NAMALWA (cell line): ENCODE measurements around the gene ITPR2.

ENCODE experiments used
- DNase-seq: peaks from one replicate; pipeline ENCODE4 v3.0.0-alpha.2; 2015; ENCODE audit warnings: low spot score

ITPR2 gene

DNA sequence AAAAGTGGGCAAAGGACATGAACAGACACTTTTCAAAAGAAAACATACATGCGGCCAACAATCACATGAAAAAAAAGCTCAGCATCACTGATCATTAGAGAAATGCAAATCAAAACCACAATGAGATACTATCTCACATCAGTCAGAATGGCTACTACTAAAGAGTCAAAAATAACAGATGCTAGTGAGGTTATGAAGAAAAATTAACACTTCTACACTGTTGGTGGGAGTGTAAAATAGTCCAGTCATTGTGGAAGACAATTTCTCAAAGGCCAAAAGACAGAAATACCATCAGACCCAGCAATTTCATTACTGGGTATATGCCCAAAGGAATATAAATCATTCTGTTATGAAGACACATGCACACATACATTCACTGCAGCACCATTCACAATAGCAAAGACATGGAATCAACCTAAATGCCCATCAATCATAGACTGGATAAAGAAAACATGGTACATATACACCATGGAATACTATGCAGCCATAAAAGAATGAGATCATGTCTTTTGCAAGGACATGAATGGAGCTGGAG lies 103.8 kb downstream of the ITPR2 start:
- peak; percentile 58 for DNase-seq

- DNase-seq, result no peak
These were observed 104.6 kb downstream of the ITPR2 start for GRCh38 chr12:26728205-26729050.

- no peak for DNase-seq
These were observed 105.4 kb downstream of the ITPR2 start for GRCh38 chr12:26727482-26728204.

DNA sequence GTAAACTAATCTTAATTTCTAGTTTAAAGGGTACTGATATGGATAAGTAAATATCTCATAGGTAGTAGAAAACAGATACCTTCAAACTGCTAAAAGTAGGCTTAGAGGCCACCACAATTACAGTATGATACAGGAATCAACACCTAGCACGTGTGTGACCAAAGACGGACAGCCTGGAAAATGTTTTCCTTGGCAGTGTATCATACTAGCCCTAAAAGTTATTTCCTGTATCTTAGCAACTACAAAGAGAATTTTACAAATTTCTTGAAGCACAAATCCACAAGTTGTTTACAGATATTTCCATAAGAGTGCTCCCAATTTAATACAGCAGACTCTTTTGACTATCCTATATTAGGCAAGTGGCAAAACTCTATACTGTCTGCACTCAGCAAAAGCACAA lies 106.0 kb downstream of the ITPR2 start:
- DNase-seq, result no peak

GRCh38 chr12:26725276-26725916 lies 107.6 kb downstream of the ITPR2 start:
- DNase-seq, result no peak

- DNase-seq, result no peak
These were observed 108.7 kb downstream of the ITPR2 start for GRCh38 chr12:26724309-26724702.

DNA sequence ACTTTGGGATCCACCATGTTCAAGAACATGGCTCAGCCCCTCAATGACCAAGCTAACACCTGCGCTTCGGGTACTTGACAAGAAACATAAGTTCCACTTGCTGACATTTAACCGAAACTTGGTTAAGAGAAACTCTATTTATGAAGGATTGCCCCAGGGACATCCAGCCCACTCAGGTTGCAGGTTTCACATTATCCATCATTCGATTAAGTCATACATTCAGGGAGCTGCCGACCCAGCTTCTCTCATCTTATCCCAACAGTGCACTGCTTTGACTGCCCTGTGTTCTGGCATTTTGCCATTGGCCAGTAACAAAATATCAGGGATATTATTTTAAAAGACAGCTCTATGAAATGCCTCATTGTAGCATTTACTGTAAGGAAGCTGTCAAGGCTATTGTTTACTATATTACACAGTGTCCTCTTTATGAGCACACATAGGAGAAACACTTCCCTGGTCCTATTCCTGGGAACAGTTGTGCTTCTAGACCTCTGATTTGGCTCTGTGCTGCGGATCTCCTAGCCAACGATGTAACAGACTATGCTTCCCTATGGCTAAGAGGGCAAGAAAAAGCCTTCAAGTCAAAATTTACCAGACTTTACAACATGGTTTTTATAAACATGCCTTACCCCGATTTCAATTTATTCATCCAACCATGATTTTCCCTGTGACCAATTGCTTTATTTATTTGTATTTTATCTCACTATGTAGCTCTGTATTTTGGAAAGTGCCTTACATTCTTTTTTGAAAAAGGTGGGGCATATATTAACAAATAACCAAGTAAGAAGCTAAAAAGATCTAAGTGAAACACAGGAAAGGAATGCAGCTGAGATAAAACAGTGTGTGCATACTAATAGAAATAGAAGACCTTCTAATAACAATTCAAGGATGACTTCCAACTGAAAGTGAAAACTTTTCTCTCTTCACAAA lies 109.3 kb downstream of the ITPR2 start:
- peak; percentile 49 for DNase-seq

DNA sequence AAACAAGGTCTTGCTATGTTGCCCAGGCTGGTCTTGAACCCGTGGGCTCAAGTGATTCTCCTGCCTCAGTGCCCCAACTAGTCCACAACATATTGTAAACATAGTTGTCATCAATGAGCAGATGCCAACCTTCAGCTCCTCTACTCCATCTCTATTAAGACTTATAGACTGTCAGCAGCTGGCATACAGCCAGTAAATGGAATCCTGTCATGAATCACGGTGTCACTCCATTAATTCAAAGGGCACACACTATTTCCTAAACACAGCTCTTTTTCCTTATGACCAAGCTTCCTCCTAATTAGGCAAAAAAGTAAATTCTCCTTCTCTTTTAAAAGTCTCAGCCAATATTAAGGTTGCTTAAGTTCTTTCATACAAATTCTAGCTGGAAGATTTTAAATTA lies 111.2 kb downstream of the ITPR2 start:
- no peak for DNase-seq

DNA sequence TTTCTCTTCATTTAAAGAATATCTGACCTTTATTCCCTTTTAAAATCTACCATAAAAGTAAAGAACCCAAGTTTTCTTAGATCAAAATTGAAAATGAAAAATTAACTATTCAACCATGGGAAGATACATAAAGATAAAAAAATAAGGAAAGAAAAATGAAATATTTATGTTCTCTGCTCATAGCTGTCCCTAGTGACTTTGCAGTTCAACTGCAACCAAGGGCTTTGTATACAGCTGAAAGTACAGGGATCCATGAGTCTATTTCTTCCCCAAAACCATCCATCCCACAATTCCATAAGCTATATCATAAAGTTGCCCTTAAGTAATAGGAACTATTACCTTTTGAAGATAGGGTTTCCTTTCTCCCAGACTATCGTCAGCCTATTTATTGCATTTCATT lies 113.1 kb downstream of the ITPR2 start:
- DNase-seq, result no peak

GRCh38 chr12:26717757-26718156 lies 115.2 kb downstream of the ITPR2 start:
- no peak for DNase-seq

- DNase-seq, result peak; percentile 93
These were observed 117.8 kb downstream of the ITPR2 start for GRCh38 chr12:26715232-26715631.

DNA sequence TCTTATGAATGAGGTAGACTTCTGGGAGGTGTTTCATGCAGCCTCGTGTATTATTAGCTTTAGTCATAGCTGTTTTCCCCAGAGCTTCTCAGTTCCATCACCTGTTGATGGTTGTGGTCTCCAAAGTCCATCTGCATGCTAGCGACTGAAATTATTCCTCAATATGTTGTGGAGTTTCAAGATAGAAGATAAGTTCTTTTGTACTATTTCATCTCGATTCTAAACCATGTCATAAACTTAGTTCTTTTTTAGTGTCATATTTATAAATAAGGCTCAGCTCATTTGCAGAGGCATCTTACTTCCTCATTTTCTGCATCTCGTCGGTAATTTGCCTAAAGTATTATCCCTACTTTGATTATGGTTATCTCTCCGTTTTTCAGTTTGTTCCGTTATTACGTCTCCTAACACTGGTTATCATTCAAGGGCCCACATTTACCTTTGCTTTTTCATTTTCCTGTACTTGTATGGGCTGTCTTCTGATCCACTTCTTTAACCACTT lies 119.1 kb downstream of the ITPR2 start:
- peak; percentile 88 for DNase-seq

GRCh38 chr12:26712892-26713291 lies 120.1 kb downstream of the ITPR2 start:
- DNase-seq, result peak; percentile 39

DNA sequence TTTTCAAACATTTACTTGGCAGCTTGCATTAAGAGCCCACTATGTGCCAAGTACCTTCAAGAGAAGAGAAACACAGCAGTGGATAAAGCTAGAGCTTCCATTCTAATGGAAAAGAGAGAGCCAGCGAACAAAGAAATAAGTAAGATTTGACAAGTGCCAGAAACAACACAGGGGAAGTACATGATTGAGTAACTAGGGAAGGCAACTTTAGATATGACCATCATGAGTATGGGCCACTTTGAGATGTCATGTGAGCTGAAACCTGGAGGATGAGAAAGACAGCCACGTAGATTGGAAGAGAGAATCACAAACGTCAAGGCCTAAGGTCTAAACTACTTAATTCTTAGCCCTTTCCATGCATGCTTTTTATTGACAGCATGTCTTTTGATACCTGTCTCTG lies 121.4 kb downstream of the ITPR2 start:
- no peak for DNase-seq

DNA sequence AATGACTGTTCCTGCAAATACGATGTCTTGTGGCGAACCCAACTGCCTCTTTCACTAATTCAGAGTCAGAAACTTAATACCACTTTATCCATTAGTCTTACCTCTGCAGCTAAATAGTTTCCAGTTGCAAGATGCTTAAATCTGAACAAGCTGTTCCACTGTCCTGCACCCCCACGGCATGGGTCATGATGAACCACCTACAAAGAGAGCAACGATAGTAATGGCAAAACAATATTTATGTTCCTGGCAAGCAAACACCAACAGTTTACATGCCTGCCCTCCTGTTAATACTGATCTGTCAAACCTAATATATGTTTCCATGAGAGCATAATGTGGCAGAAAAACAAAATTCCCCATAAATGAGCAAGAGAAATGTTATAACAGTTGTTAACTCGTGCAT lies 121.9 kb downstream of the ITPR2 start:
- no peak for DNase-seq

- DNase-seq, result peak; percentile 42
These were observed 127.1 kb downstream of the ITPR2 start for GRCh38 chr12:26705851-26706250.

DNA sequence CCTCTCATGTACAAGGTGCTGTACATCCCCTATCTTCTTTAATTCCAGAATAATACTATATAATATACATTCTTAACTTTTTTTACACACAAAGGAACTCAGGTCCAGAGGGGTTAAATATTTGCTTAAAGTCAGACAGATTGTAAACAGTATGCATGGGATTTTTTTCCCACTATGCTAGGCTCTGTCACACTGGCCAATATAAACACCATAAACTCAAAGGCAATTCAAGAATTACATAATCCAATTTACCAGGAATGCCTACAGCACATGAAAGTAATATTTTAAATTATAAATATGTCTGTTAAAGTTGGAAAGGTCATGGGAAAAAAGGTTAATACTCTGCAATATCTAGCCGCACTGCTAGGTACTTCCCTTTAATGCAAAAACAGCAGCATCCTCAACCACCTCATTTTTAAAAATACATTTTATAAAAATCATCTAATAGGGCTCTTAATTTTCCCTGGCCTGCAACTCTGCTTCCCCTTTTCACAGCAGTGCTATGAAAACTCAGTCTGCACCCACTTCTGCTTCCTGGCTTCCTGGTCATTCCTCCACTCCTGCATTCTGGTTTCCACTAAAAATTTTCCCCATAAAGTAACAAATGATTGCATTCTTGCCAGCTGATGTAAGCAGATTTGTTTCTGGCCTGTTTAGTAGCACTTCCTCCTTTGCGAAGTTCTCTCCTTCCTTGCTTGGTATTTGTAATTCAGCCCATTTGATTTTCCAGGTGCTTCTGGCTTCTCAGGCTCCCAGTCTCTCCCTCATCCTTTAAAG lies 128.1 kb downstream of the ITPR2 start:
- DNase-seq, result peak; percentile 47

DNA sequence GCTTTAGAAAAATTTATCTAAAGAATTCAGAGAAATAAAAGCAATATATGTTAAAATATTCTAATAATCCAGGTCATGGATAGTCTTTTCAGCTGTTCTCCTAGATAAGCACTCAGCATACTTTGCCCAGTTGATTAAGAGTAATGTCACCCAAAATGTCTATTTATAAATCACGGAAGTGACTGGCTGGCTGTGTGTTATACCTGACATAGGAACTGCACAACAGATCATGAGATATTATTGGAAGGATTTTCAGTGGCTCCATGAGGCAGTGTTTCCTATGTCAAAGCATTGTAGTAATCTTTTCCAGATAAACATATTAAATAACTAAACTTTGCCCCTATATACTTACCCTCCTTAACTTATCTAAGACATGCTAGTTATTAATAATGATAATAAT lies 128.8 kb downstream of the ITPR2 start:
- DNase-seq, result no peak

GRCh38 chr12:26702741-26703140 lies 130.3 kb downstream of the ITPR2 start:
- no peak for DNase-seq

DNA sequence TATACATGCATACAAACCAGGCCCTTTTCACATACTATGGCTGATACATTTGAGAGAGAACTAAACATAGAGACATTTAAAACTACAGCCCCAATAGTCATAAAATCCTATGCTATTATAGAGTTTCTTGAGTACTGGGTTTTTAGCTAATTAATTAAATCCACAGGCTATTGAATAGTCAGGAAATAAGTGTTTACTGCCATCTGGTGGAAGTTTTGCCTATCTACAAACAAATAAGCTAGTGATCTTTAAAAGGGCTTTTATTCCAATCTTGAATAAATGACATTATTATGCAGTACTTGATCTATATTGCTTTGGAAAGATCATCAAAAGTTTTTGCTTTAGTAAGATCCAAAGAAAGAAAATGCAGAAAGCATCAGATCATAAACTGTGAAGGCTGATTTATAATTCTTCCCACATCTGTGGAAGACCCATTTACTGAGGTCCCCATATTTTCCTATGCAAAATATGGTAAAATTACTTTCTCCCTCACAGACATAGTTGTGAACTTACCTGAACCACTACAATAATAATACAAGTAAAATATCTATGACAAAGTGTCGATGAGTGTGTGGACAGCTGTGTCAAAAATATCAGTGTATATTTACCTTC lies 131.3 kb downstream of the ITPR2 start:
- DNase-seq, result peak; percentile 73
